Central memory CD8-positive, alpha-beta T cell (primary cell): Measurements from ENCODE around the gene TLE3.
A peak's percentile ranks its signal among the peaks of the same experiment; 100 is the strongest.

ENCODE experiments used
- ATAC-seq: fragments of 150-1000 bp; cut with Tn5 transposase; replicated peaks from 2 replicates; pipeline ENCODE4 v1.10.0; 2022; ENCODE audit warnings: mild to moderate bottlenecking, moderate FRiP score, moderate number of reproducible peaks; ENCODE audit not compliant: poor library complexity, severe bottlenecking; ENCODE audit errors: extremely low read depth
- DNase-seq, 2 donors: peaks; one replicate each; pipeline ENCODE4 v3.0.0; 2021; ENCODE audit warnings: low spot score in 2 of 2
- H3K27ac Mint-ChIP-seq: one replicate; pipeline ENCODE4 v1.8.0; 2022; ENCODE audit warnings: low read depth, mild to moderate bottlenecking, moderate library complexity, mixed read lengths
- H3K27me3 Mint-ChIP-seq: one replicate; pipeline ENCODE4 v1.8.0; 2022; ENCODE audit warnings: mixed read lengths
- H3K36me3 Mint-ChIP-seq: one replicate; pipeline ENCODE4 v1.8.0; 2022; ENCODE audit warnings: mild to moderate bottlenecking, moderate library complexity, mixed read lengths; ENCODE audit not compliant: insufficient read depth
- H3K4me1 Mint-ChIP-seq: one replicate; pipeline ENCODE4 v1.8.0; 2022; ENCODE audit warnings: mixed read lengths
- H3K4me3 Mint-ChIP-seq: one replicate; pipeline ENCODE4 v1.8.0; 2022; ENCODE audit warnings: mild to moderate bottlenecking, moderate library complexity, mixed read lengths
- H3K9me3 Mint-ChIP-seq: one replicate; pipeline ENCODE4 v1.8.0; 2022; ENCODE audit warnings: mixed read lengths

TLE3 gene

DNA sequence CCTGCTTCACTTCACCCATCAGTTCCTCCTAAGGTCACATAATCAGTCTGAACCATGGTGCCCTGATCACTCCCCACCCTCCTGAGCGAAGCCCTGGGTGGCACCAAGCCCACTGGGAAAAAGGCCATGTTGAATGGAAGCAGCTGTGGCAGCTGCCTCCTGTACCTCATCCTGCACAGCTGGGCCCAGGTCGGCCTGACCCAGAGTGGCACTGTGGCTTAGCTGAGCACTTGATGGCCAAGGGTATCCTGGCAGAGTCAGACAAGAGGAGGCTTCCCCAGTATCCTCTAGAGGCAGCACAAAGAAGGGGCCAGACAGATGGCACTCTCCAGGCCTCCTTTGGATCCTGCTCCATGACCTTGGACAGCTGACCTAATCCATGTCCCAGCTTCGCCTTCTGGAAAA lies 68.4 kb downstream of the TLE3 start:
- H3K36me3 Mint-ChIP-seq, result peaks cover 2% of the 10 kb centered on the region
- no peak for ATAC-seq
- H3K27me3 Mint-ChIP-seq, result peaks cover 8% of the 10 kb centered on the region
- no peaks in the 10 kb centered on the region for H3K9me3 Mint-ChIP-seq
- no peaks in the 10 kb centered on the region for H3K4me1 Mint-ChIP-seq
- no peak overlapping the region for H3K4me3 Mint-ChIP-seq
- no peak overlapping the region for H3K27ac Mint-ChIP-seq
- DNase-seq, result no peak

DNA sequence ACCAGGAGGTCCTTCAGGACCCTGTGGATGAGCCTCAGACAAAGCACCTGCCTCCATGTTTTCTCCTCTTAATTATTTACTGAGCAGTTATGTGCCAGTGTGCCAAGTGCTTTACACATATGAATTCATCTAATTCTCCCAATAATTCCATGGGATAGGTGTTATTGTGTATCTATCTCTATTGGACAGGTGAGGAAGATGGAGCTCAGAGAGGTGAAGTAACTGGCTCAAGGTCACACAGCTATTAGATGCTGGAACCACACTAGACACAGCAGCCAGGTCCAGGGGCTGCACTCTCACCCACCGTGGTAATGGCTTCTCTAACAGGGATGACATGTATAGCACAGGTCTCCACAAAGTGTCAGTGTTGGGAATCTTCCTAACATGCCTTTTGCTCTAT lies 70.2 kb downstream of the TLE3 start:
- no peak overlapping the region for H3K27ac Mint-ChIP-seq
- DNase-seq (no peak), ATAC-seq (no peak)
- H3K4me3 Mint-ChIP-seq, result no peak overlapping the region
- H3K9me3 Mint-ChIP-seq, result no peaks in the 10 kb centered on the region
- peaks cover 15% of the 10 kb centered on the region for H3K4me1 Mint-ChIP-seq
- H3K27me3 Mint-ChIP-seq, result peaks cover 8% of the 10 kb centered on the region
- H3K36me3 Mint-ChIP-seq, result peaks cover 9% of the 10 kb centered on the region

DNA sequence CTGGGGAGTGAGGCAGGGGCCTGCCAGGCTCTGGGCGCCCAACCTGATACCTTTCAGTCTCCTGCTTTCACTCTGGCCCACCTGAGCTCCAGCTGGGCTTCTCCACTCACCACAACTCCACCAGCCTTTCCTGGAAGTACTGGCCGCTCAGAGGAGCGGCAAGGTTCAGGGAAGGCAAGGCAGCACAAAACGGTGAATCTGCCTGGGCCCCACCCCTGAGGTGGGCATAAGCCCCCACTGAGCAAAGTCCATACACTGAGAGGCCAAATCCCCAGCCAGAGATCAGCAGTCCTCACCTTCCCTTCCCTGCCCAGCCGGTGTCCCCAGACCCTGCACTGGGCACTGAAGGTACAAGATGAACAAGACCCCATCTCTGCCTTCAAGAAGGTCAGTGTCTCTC lies 70.7 kb downstream of the TLE3 start:
- DNase-seq (no peak), ATAC-seq (no peak)
- H3K27me3 Mint-ChIP-seq, result peaks cover 8% of the 10 kb centered on the region
- peaks cover 9% of the 10 kb centered on the region for H3K36me3 Mint-ChIP-seq
- H3K4me1 Mint-ChIP-seq, result peaks cover 20% of the 10 kb centered on the region
- H3K27ac Mint-ChIP-seq, result no peak overlapping the region
- no peaks in the 10 kb centered on the region for H3K9me3 Mint-ChIP-seq
- no peak overlapping the region for H3K4me3 Mint-ChIP-seq

DNA sequence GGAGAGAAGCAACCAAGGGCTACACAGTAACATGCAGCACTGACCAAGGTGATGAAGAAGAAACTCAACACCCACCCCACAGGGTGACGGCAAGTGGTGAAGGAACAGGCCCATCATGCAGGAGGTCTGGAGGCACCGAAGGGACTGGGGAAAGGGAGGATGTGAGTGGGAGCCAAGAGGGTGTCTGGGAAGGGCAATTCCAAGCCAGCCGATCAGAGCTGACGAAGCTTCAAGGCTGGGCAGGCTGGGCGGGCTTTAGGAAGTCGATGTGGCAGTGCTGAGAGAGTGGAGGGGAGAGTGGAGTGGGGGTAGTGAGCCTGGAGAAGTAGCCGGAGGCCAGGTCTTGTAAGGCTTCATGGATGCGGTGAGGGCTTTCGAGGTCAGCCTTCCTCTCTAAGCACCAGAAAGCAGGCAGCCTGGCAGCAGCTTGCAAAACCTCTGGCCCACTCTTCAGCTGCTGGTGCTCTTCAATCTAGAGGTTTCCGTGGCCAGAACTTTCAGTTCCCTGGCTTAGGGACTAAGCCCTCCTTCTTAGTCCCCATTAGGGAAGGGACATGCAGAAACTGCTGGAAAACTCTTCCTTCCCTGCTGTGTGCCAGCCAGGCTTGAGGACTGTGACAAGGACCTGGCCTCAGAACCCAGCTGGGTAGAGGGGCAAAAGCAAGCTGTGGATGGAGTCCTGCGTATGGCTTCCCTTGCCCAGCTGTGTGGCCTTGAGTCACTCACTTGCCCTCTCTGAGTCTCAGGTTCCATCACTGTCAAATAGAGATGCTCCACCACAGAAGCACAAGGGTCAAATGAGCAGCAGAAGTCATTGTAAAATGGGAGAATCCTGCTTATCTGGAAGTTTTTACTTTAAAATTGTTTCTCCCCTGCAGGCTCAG lies 72.1 kb downstream of the TLE3 start:
- Mint-ChIP-seq H3K36me3 (peaks cover 7% of the 10 kb centered on the region), H3K27me3 (peaks cover 8% of the 10 kb centered on the region), H3K4me3 (no peak overlapping the region), H3K27ac (peak overlapping the region; percentile 54), H3K4me1 (peaks cover 21% of the 10 kb centered on the region), H3K9me3 (no peaks in the 10 kb centered on the region)
- ATAC-seq (no peak), DNase-seq (no peak)

DNA sequence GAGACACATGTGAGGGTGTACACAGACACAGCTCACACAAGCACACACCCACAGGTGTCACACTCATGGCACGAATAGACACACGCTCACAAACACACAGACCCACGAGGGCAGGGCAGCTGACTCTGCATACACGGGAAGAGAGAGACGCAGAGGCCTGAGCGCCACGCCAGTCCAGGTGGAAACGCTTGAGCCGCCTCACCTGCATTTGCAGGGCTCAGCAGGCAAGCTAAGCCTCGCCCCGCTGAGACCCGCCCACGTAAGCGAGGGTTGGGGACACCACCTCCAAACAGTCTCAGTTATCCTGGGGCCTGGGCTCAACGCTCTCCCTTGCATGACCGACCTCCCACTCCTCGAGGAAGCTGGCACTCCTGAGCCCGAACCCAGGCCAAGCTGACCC lies 73.2 kb downstream of the TLE3 start:
- Mint-ChIP-seq H3K4me1 (peaks cover 21% of the 10 kb centered on the region), H3K27me3 (peaks cover 8% of the 10 kb centered on the region), H3K9me3 (no peaks in the 10 kb centered on the region), H3K36me3 (peaks cover 7% of the 10 kb centered on the region), H3K4me3 (no peak overlapping the region), H3K27ac (peak overlapping the region; percentile 54)
- ATAC-seq (no peak), DNase-seq (no peak)

DNA sequence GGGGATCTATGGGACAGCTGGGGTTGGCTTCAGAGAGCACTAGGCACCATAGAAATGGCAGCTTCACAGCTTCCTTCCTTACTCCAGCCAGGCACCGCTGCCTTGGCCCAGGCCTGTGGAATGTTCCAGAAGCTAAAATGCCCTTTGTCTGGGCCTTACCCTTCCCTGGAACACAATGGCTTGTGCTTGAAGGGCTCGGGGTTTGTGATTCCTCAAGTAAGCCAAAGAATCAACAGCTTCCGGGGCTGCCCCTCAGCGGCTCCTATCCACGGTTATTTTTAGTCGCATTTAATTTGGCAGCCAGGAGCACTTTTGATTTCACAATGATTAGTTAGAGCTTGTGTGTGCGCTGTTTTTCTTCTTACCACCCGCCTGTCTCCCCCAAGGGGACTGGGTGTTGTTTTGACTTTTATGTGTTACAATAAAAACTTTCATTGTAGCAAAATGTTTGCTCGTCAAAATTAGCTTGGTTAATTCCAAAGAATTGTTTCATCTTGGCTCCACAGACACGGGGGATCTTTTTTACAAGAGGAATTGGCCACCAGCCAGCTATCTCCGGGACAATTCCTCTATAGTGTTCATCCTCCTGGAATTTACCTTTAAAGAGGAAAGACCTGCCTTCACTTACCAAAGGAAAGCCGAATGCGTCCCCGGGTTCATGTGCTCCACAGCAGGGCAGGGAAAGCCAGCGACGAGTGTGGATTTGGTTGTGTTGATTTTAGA lies 73.8 kb downstream of the TLE3 start:
- DNase-seq (no peak), ATAC-seq (no peak)
- peaks cover 7% of the 10 kb centered on the region for H3K36me3 Mint-ChIP-seq
- H3K27ac Mint-ChIP-seq, result peak overlapping the region; percentile 77
- peak overlapping the region; percentile 23 for H3K4me3 Mint-ChIP-seq
- H3K4me1 Mint-ChIP-seq, result peaks cover 21% of the 10 kb centered on the region
- H3K9me3 Mint-ChIP-seq, result no peaks in the 10 kb centered on the region
- H3K27me3 Mint-ChIP-seq, result peaks cover 8% of the 10 kb centered on the region

DNA sequence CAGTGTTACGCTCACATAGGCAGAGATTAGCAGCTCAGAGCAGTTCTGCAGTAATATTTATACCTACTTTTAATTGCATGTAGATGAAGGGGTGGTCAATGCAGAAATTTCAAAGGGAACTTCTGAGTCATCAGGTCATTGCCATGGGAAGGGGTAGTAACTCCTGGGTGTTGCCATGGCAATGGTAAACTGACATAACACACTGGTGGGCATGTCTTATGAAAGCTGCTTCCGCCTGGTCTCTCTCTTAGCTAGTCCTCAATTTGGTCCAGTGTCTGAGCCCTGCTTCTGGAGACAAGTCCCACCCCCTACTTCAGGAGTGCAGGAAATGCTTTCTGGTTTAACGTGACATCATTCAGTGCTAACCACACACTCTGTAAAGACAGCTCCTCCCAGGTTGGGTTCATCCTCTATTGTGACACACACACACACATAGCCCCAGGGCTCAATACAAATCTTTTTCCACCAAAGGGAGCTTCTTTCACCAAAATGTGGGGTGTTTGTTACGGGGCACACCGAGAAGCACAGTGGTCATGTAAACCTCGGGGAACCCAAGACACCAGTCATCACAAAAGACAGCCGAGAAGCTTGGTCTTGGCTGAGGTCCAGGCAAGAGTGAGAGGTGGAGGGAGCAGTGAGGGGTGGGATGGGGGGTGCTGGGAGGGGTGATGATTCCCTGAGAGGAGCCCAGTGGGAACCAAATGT lies 74.5 kb downstream of the TLE3 start:
- Mint-ChIP-seq H3K4me1 (peaks cover 21% of the 10 kb centered on the region), H3K27me3 (peaks cover 2% of the 10 kb centered on the region), H3K9me3 (no peaks in the 10 kb centered on the region), H3K27ac (peak overlapping the region; percentile 77), H3K36me3 (peaks cover 7% of the 10 kb centered on the region), H3K4me3 (peak overlapping the region; percentile 23)
- peak; percentile 29 to 74 for DNase-seq
- ATAC-seq, result peak; percentile 98

DNA sequence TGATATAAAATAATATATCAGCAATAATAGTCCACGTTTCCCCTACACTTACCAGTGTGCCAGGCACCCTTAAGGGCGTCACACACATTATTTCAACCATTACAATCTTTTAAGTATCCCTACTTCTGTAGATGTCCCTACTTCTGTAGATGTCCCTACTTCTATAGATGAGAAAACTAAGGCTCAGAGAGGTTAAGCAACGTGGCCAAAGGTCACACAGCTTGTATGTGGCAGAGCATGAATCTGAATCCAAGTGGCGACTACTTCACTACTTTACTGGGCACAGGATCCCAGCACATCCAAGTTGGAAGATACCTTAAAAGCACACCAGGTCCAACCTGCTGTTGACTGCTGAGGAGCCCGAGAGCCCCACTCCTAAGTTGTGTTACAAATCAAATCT lies 77.5 kb downstream of the TLE3 start:
- H3K4me3 Mint-ChIP-seq, result no peak overlapping the region
- H3K4me1 Mint-ChIP-seq, result peaks cover 21% of the 10 kb centered on the region
- H3K27ac Mint-ChIP-seq, result no peak overlapping the region
- ATAC-seq (no peak), DNase-seq (no peak)
- peaks cover 14% of the 10 kb centered on the region for H3K27me3 Mint-ChIP-seq
- H3K36me3 Mint-ChIP-seq, result peaks cover 7% of the 10 kb centered on the region
- H3K9me3 Mint-ChIP-seq, result no peaks in the 10 kb centered on the region

DNA sequence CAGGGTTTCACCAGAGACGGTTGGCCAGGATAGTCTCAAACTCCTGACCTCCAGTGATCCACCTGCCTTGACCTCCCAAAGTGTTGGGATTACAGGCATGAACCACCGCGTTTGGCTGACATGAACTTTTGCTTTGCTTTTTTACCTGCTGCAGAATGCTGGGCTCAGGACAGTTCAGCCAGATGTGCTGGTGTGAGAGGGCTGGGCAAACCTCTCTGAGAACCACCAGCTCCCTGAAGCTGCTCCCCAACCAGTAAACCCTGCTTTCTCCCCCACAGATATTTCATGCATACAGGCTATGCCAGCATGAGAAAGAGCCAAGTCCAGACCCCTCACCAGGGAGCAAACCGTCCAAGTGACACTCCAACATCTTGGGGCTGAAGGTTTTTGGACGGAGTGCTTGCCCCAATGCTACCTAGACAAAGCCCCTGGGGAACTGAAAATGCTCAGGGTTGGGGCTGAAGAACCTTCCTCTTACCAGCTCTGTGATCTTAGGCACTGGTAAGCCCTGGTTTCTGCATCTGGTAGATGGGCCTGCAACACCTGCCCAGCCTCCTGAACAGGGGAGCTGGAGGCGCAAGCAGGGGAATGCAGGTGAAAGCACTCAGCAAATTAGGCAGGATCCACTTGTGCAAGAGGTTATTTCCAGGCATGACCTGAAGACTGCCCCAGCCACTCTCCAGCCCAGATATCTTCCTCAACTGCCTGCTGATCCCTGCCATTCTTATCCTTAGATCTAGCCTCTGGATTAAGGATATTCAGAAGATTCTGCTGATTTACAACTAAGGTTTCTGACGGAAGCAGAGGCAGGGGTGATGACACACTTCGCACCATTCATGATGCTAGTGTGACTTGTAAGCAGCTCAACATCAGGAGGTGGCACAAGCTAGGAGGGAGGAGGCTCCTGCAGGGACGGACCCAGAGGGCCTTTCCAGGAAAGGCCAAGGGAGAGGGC lies 78.8 kb downstream of the TLE3 start:
- DNase-seq (no peak), ATAC-seq (no peak)
- H3K4me1 Mint-ChIP-seq, result peaks cover 20% of the 10 kb centered on the region
- H3K9me3 Mint-ChIP-seq, result no peaks in the 10 kb centered on the region
- H3K4me3 Mint-ChIP-seq, result no peak overlapping the region
- peaks cover 7% of the 10 kb centered on the region for H3K36me3 Mint-ChIP-seq
- no peak overlapping the region for H3K27ac Mint-ChIP-seq
- H3K27me3 Mint-ChIP-seq, result peaks cover 14% of the 10 kb centered on the region

DNA sequence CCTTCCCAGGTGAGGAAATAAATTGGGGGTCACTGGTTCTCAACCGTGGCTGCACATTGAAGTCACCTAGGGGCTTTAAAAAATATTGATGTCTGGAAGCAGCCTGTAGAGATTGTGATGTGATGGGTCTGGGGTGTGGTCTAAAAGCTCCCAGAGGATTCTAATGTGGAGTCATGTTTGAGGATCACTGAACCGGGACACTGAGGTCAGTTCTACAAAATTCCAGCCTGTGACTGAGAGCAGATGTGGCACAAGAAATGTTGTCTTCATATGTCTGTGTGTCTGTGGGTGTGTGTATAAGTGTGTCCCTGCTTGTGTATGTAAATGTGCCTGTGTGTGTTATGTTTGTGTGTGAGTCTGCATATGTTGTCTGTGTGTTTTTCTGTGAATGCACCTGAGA lies 79.9 kb downstream of the TLE3 start:
- H3K4me1 Mint-ChIP-seq, result peaks cover 9% of the 10 kb centered on the region
- DNase-seq, result no peak

DNA sequence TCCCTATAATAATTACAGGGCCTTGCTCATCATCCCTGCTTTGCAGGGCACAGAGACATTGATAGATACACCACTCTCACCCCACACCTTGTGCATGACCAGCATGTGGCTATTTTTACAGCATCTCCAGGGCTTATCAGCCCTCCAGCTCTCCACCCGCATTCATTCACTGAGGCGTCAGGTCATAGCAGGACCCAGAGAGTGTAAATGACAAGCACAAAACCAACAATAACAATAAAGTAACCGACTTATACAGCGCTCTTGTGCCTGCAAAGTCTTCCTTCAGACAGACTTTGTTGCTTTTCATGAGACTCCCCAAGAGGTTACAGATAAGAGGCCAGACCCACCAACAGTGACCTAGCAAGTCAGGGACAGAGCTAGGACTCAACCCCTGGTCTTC lies 80.7 kb downstream of the TLE3 start:
- H3K27ac Mint-ChIP-seq, result no peak overlapping the region
- ATAC-seq (no peak), DNase-seq (no peak)
- H3K4me3 Mint-ChIP-seq, result no peak overlapping the region
- H3K36me3 Mint-ChIP-seq, result no peaks in the 10 kb centered on the region
- no peaks in the 10 kb centered on the region for H3K9me3 Mint-ChIP-seq
- H3K27me3 Mint-ChIP-seq, result peaks cover 14% of the 10 kb centered on the region
- peaks cover 1% of the 10 kb centered on the region for H3K4me1 Mint-ChIP-seq

More for the DNA sequence above, 79.9 kb downstream of the TLE3 start:
- Mint-ChIP-seq H3K9me3 (no peaks in the 10 kb centered on the region), H3K27me3 (peaks cover 14% of the 10 kb centered on the region), H3K27ac (no peak overlapping the region), H3K4me3 (no peak overlapping the region), H3K36me3 (peaks cover 2% of the 10 kb centered on the region)
- no peak for ATAC-seq

DNA sequence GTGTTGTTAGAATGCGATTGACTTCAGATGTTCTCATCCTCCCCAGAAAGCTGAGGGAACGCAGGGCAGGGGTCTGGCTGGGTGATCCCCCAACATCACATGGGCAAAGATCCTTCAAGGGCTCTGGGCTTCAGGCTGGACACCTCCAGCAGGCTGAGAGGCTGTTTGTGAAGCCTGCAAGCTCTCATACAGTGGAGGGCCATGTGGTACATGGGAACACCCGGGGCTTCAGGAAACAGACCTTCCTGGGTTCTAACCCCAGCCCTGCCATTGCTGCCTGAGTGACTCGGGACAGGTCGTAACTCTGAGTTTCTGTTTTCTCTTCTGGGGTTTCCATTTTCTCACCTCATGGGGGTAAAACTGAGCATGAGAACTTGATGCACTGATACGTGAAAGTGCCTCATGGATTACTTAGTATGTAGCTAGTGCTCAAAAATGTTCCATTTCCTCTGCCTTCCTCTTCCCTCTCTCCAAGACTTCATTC lies 81.2 kb downstream of the TLE3 start:
- Mint-ChIP-seq H3K27me3 (peaks cover 14% of the 10 kb centered on the region), H3K4me1 (no peaks in the 10 kb centered on the region), H3K4me3 (no peak overlapping the region), H3K9me3 (no peaks in the 10 kb centered on the region), H3K27ac (no peak overlapping the region), H3K36me3 (no peaks in the 10 kb centered on the region)
- ATAC-seq (no peak), DNase-seq (no peak)
